Neural cell (in vitro differentiated cells): ENCODE results near the gene HSPA4L. TPM values are rescaled to one million over a fixed set of nuclear protein-coding genes. Genes with fewer than 3 reads are reported as not detected.
A peak's percentile ranks its signal among the peaks of the same experiment; 100 is the strongest.

Experiments used
- H2AFZ ChIP-seq: fragments of 200-600, 300-800 bp; sonication (generic), shearing (Covaris generic); 2 replicates; pipeline ENCODE4 v1.6.0; 2014; ENCODE audit warnings: low read depth, mild to moderate bottlenecking, antibody characterized with exemption, low read length, moderate library complexity
- H3F3A ChIP-seq: fragments of 200-600 bp; shearing (Covaris generic); 2 replicates; pipeline ENCODE4 v1.6.1; 2016; ENCODE audit warnings: mild to moderate bottlenecking, moderate library complexity, mixed read lengths, antibody characterized with exemption, low read length; ENCODE audit not compliant: insufficient read depth, poor library complexity, severe bottlenecking
- H3K27ac ChIP-seq: fragments of 200-600, 300-800 bp; sonication (generic), shearing (Covaris generic); 2 replicates; pipeline ENCODE4 v1.5.1; 2014; ENCODE audit warnings: mild to moderate bottlenecking, low read length, moderate library complexity
- H3K27me3 ChIP-seq: fragments of 300-800, 200-600 bp; sonication (generic), shearing (Covaris generic); 2 replicates; pipeline ENCODE4 v1.6.0; 2014; ENCODE audit warnings: mild to moderate bottlenecking, low read depth, low read length, moderate library complexity; ENCODE audit not compliant: insufficient read depth
- H3K36me3 ChIP-seq: fragments of 300-800, 200-600 bp; sonication (generic), shearing (Covaris generic); 2 replicates; pipeline ENCODE4 v1.5.1; 2014; ENCODE audit warnings: mild to moderate bottlenecking, antibody characterized with exemption, low read length, moderate library complexity; ENCODE audit not compliant: insufficient read depth
- H3K4me2 ChIP-seq: fragments of 300-800, 200-600 bp; sonication (generic), shearing (Covaris generic); 2 replicates; pipeline ENCODE4 v1.6.0; 2014; ENCODE audit warnings: mild to moderate bottlenecking, low read length
- H3K4me3 ChIP-seq: fragments of 300-800, 200-600 bp; sonication (generic), shearing (Covaris generic); 2 replicates; pipeline ENCODE4 v1.5.1; 2014; ENCODE audit warnings: mild to moderate bottlenecking, low read length, moderate library complexity
- H3K79me2 ChIP-seq: fragments of 200-600 bp; shearing (Covaris generic); replicated peaks from 2 replicates; pipeline ENCODE4 v1.6.0; 2014; ENCODE audit warnings: mild to moderate bottlenecking, low read length, moderate library complexity; ENCODE audit not compliant: insufficient read depth
- H3K9ac ChIP-seq: fragments of 300-800, 200-600 bp; sonication (generic), shearing (Covaris generic); 2 replicates; pipeline ENCODE4 v1.6.1; 2016; ENCODE audit warnings: mild to moderate bottlenecking, low read length, mixed read lengths
- H3K9me2 ChIP-seq: fragments of 200-600 bp; shearing (Covaris generic); 2 replicates; pipeline ENCODE4 v1.6.1; 2016; ENCODE audit warnings: mild to moderate bottlenecking, low read length, mixed read lengths; ENCODE audit not compliant: insufficient read depth
- H3K9me3 ChIP-seq: fragments of 200-600, 300-800 bp; sonication (generic), shearing (Covaris generic); 2 replicates; pipeline ENCODE4 v1.6.1; 2016; ENCODE audit warnings: mild to moderate bottlenecking, mixed run types, low read length, moderate library complexity, mixed read lengths
- H4K20me1 ChIP-seq: fragments of 200-600 bp; shearing (Covaris generic); 2 replicates; pipeline ENCODE4 v1.6.1; 2016; ENCODE audit warnings: mild to moderate bottlenecking, mixed run types; ENCODE audit not compliant: insufficient read depth
- CTCF ChIP-seq: fragments of 450-650 bp; IDR thresholded peaks from 2 replicates; pipeline ENCODE4 v1.5.1; 2014; ENCODE audit warnings: antibody characterized with exemption, mild to moderate bottlenecking, moderate library complexity; ENCODE audit not compliant: poor library complexity, severe bottlenecking
- EP300 ChIP-seq: fragments of 450-650 bp; conservative IDR thresholded peaks from 2 replicates; pipeline ENCODE4 v1.6.1; 2014; ENCODE audit warnings: antibody characterized with exemption, mild to moderate bottlenecking, moderate library complexity; ENCODE audit not compliant: poor library complexity, severe bottlenecking
- EZH2 ChIP-seq: fragments of 200-600, 300-800 bp; shearing (Covaris generic), sonication (generic); IDR thresholded peaks from 2 replicates; pipeline ENCODE4 v1.6.1; 2014; ENCODE audit warnings: antibody characterized with exemption, low read length, borderline replicate concordance, mild to moderate bottlenecking; ENCODE audit not compliant: insufficient read depth, poor library complexity, severe bottlenecking
- MXI1 ChIP-seq: fragments of 450-650 bp; conservative IDR thresholded peaks from 2 replicates; pipeline ENCODE4 v1.6.1; 2014; ENCODE audit warnings: antibody characterized with exemption, mild to moderate bottlenecking; ENCODE audit not compliant: poor library complexity, severe bottlenecking
- POLR2AphosphoS5 ChIP-seq: IDR thresholded peaks from 2 replicates; pipeline ENCODE4 v1.6.1; 2012
- RAD21 ChIP-seq: fragments of 450-650 bp; conservative IDR thresholded peaks from 2 replicates; pipeline ENCODE4 v1.6.1; 2014; ENCODE audit warnings: antibody characterized with exemption, mild to moderate bottlenecking, moderate library complexity
- REST ChIP-seq: IDR thresholded peaks from 2 replicates; pipeline ENCODE4 v1.6.1; 2012; ENCODE audit warnings: borderline replicate concordance
- SMC3 ChIP-seq: fragments of 450-650 bp; conservative IDR thresholded peaks from 2 replicates; pipeline ENCODE4 v1.6.1; 2014; ENCODE audit warnings: antibody characterized with exemption, mild to moderate bottlenecking, moderate library complexity; ENCODE audit not compliant: poor library complexity
- TAF1 ChIP-seq: IDR thresholded peaks from 2 replicates; pipeline ENCODE4 v1.6.1; 2012; ENCODE audit warnings: low read depth
- polyA plus RNA-seq: library from polyadenylated mRNA; depleted of rRNA; stranded (reverse); fragments of >200 nt; gene quantifications from 2 replicates; pipeline ENCODE4 v1.2.3, GENCODE V29; 2014

HSPA4L gene
- polyA plus RNA-seq, 1 donor from 2014 or later, result 12.5 TPM

- Histone ChIP-seq H3K4me2 (no peak overlapping the region), H3F3A (no peaks in the 10 kb centered on the region), H3K9me2 (no peaks in the 10 kb centered on the region), H3K4me3 (peak overlapping the region; percentile 95), H3K79me2 (peaks cover 26% of the 10 kb centered on the region), H3K9me3 (no peaks in the 10 kb centered on the region), H3K36me3 (no peaks in the 10 kb centered on the region), H3K9ac (peak overlapping the region; percentile 86), H2AFZ (peak overlapping the region; percentile 70), H3K27me3 (no peaks in the 10 kb centered on the region), H3K27ac (peak overlapping the region; percentile 84), H4K20me1 (no peaks in the 10 kb centered on the region)
- no peak for TF ChIP-seq CTCF
- TF ChIP-seq MXI1, result no peak
- no peak for TF ChIP-seq EP300
- no peak for TF ChIP-seq RAD21
- no peak for TF ChIP-seq REST
- TF ChIP-seq TAF1, result no peak
- no peak for TF ChIP-seq SMC3
- TF ChIP-seq POLR2AphosphoS5, result no peak
- no peak for TF ChIP-seq EZH2
These were observed 660 bp upstream of the HSPA4L start for GRCh38 chr4:127781300-127782024.

- no peaks in the 10 kb centered on the region for H3K36me3 ChIP-seq
- no peak overlapping the region for H3K4me2 ChIP-seq
- H3K9me3 ChIP-seq, result no peaks in the 10 kb centered on the region
- H3F3A ChIP-seq, result no peaks in the 10 kb centered on the region
- H3K9me2 ChIP-seq, result no peaks in the 10 kb centered on the region
- H3K27ac ChIP-seq, result peak overlapping the region; percentile 84
- H2AFZ ChIP-seq, result peak overlapping the region; percentile 70
- H3K27me3 ChIP-seq, result no peaks in the 10 kb centered on the region
- H3K9ac ChIP-seq, result peak overlapping the region; percentile 86
- peak overlapping the region; percentile 95 for H3K4me3 ChIP-seq
- TF ChIP-seq MXI1 (no peak), REST (no peak), SMC3 (no peak), RAD21 (no peak), EZH2 (no peak), EP300 (no peak), CTCF (no peak)
- H4K20me1 ChIP-seq, result no peaks in the 10 kb centered on the region
- peaks cover 27% of the 10 kb centered on the region for H3K79me2 ChIP-seq
These were observed 172 bp upstream of the HSPA4L start for GRCh38 chr4:127782025-127782274.
